ENCODE results near the gene ASAP3. TPM values are rescaled to one million over a fixed set of nuclear protein-coding genes. Genes with fewer than 3 reads are reported as not detected.

The ASAP3 gene
- total and polyA plus RNA-seq, 3 donors from 2014 or later = 34.1 to 48.0 (median 43.1) TPM

- no peak overlapping the region for H3K4me3 ChIP-seq
- no peaks in the 10 kb centered on the region for H3K27me3 ChIP-seq
- DNase-seq = no peak
- no peaks in the 10 kb centered on the region for H3K9me3 ChIP-seq
- intact Hi-C loops (cut with DNase I; ENCODE audit: low total_unique reads) = no loop called here
- H3K36me3 ChIP-seq (ENCODE audit: low read depth, missing control alignments) = no peaks in the 10 kb centered on the region
- 73 to 76% methylated on average over 2 of the region's 2 CpGs for WGBS, 2 donors
- TF ChIP-seq CTCF (IDR thresholded peaks at IDR 0.05) (no peak), POLR2A (IDR thresholded peaks at IDR 0.05) (no peak)
- H3K27ac ChIP-seq = no peak overlapping the region
- H3K4me1 ChIP-seq = no peaks in the 10 kb centered on the region
Observed at GRCh38 chr1:23459338-23459757, 24.6 kb downstream of the ASAP3 start.

GRCh38 chr1:23456226-23456625, 27.8 kb downstream of the ASAP3 start:
- H3K27me3 ChIP-seq = no peaks in the 10 kb centered on the region
- intact Hi-C loops (cut with DNase I; ENCODE audit: low total_unique reads) = no loop called here
- no peaks in the 10 kb centered on the region for H3K36me3 ChIP-seq (ENCODE audit: low read depth, missing control alignments)
- TF ChIP-seq CTCF (IDR thresholded peaks at IDR 0.05) (no peak), POLR2A (IDR thresholded peaks at IDR 0.05) (no peak)
- no peak overlapping the region for H3K27ac ChIP-seq
- H3K9me3 ChIP-seq = no peaks in the 10 kb centered on the region
- no peaks in the 10 kb centered on the region for H3K4me1 ChIP-seq
- no peak overlapping the region for H3K4me3 ChIP-seq
- 80 to 85% methylated on average over 5 of the region's 5 CpGs for WGBS, 2 donors
- no peak for DNase-seq

- no peak for DNase-seq
- WGBS, 2 donors = 97 to 100% methylated on average over 3 of the region's 3 CpGs
- Histone ChIP-seq H3K36me3 (ENCODE audit: low read depth, missing control alignments) (no peaks in the 10 kb centered on the region), H3K27me3 (no peaks in the 10 kb centered on the region), H3K4me1 (no peaks in the 10 kb centered on the region), H3K27ac (no peak overlapping the region), H3K4me3 (no peak overlapping the region), H3K9me3 (no peaks in the 10 kb centered on the region)
- intact Hi-C loops (cut with DNase I; ENCODE audit: low total_unique reads) = no loop called here
- TF ChIP-seq POLR2A (IDR thresholded peaks at IDR 0.05) = no peak
- TF ChIP-seq CTCF (IDR thresholded peaks at IDR 0.05) = no peak
Observed at GRCh38 chr1:23453455-23454000, 30.5 kb downstream of the ASAP3 start.

- no peak for DNase-seq
- H3K36me3 ChIP-seq (ENCODE audit: low read depth, missing control alignments) = no peaks in the 10 kb centered on the region
- no peaks in the 10 kb centered on the region for H3K27me3 ChIP-seq
- no peak overlapping the region for H3K27ac ChIP-seq
- intact Hi-C loops (cut with DNase I; ENCODE audit: low total_unique reads) = no loop called here
- TF ChIP-seq CTCF (IDR thresholded peaks at IDR 0.05) = no peak
- TF ChIP-seq POLR2A (IDR thresholded peaks at IDR 0.05) = no peak
- H3K9me3 ChIP-seq = no peaks in the 10 kb centered on the region
- H3K4me3 ChIP-seq = no peak overlapping the region
- no peaks in the 10 kb centered on the region for H3K4me1 ChIP-seq
- 42 to 79% methylated on average over 2 to 5 of the region's 5 CpGs for WGBS, 2 donors
Observed at GRCh38 chr1:23452011-23452411, 32.0 kb downstream of the ASAP3 start.

- Histone ChIP-seq H3K36me3 (ENCODE audit: low read depth, missing control alignments) (no peaks in the 10 kb centered on the region), H3K4me1 (no peaks in the 10 kb centered on the region), H3K4me3 (no peak overlapping the region), H3K9me3 (no peaks in the 10 kb centered on the region), H3K27me3 (no peaks in the 10 kb centered on the region), H3K27ac (no peak overlapping the region)
- DNase-seq = no peak
- no peak for TF ChIP-seq POLR2A (IDR thresholded peaks at IDR 0.05)
- no peak for TF ChIP-seq CTCF (IDR thresholded peaks at IDR 0.05)
- WGBS, 2 donors = 43 to 58% methylated on average over 1 of the region's 1 CpG
- intact Hi-C loops (cut with DNase I; ENCODE audit: low total_unique reads) = no loop called here
Observed at GRCh38 chr1:23451441-23451840, 32.5 kb downstream of the ASAP3 start.
